ENCODE data around the gene KCNH2. TPM values are rescaled to one million over a fixed set of nuclear protein-coding genes. Genes with fewer than 3 reads are reported as not detected.
"Not testable (repeated sequence)": the region's sequence is repeated elsewhere in the genome, so short reads cannot be mapped to it uniquely, and the experiment has no call there.

Gene KCNH2
- total RNA-seq, 1 experiment from 2014 or later, result 1.5 TPM

DNA sequence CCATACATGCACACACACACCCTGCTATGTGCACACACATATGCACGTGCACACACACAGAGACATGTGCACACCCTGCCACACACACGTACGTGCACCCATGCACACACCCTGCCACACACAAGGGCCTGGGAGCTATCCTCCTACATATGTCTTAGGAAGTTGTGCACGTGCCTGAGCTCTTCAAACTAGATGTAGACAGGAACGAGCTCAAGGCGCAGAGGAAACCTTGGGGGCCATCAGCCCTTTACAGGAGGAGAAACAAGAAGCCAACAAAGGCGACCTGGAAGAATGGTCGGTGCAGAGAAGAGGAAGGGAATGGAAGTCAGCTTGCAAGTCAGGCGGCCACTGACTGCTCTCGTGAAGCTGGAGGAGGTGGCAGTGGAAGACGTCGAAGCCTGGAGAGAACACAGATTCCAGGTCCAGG is 67.1 kb downstream of the KCNH2 start:
- POLR2A ChIA-PET (ENCODE audit: low non-redundant PET), result no interaction called here
- CTCF ChIA-PET, result interaction anchor here (0.6 kb wide), 1 partner anchor 195 kb away, joined by 4 read pairs; no protein-coding TSS in a partner anchor
- peaks cover 20% of the 10 kb centered on the region for H3K27me3 ChIP-seq (replicated peaks; ENCODE audit: insufficient read depth, low read depth, low read length, poor library complexity)
- no peak overlapping the region for H3K4me3 ChIP-seq (ENCODE audit: low read depth, low read length, poor library complexity, severe bottlenecking)
- intact Hi-C loops (cut with micrococcal nuclease; ENCODE audit: unreplicated experiment), result no loop called here
- TF ChIP-seq, protein P1, sequence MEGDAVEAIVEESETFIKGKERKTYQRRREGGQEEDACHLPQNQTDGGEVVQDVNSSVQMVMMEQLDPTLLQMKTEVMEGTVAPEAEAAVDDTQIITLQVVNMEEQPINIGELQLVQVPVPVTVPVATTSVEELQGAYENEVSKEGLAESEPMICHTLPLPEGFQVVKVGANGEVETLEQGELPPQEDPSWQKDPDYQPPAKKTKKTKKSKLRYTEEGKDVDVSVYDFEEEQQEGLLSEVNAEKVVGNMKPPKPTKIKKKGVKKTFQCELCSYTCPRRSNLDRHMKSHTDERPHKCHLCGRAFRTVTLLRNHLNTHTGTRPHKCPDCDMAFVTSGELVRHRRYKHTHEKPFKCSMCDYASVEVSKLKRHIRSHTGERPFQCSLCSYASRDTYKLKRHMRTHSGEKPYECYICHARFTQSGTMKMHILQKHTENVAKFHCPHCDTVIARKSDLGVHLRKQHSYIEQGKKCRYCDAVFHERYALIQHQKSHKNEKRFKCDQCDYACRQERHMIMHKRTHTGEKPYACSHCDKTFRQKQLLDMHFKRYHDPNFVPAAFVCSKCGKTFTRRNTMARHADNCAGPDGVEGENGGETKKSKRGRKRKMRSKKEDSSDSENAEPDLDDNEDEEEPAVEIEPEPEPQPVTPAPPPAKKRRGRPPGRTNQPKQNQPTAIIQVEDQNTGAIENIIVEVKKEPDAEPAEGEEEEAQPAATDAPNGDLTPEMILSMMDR (conservative IDR thresholded peaks at IDR 0.05; ENCODE audit: low read depth, low read length), result no peak
- no peak for TF ChIP-seq EZH2 (IDR thresholded peaks at IDR 0.05; ENCODE audit: borderline replicate concordance, low read depth, low read length, poor library complexity, severe bottlenecking)
- no peak for DNase-seq (ENCODE audit: low spot score)
- no peaks in the 10 kb centered on the region for H3K9me3 ChIP-seq (ENCODE audit: low read depth, low read length, poor library complexity, severe bottlenecking)
- H3K4me1 ChIP-seq (ENCODE audit: insufficient read depth, low read length, poor library complexity, severe bottlenecking), result no peaks in the 10 kb centered on the region
- no peak overlapping the region for H3K27ac ChIP-seq (ENCODE audit: low read depth, low read length, poor library complexity, severe bottlenecking)
- H3K36me3 ChIP-seq (ENCODE audit: insufficient read depth, low read length, poor library complexity, severe bottlenecking), result no peaks in the 10 kb centered on the region
- no TSS peak for BruUV-seq (replicated peaks)

DNA sequence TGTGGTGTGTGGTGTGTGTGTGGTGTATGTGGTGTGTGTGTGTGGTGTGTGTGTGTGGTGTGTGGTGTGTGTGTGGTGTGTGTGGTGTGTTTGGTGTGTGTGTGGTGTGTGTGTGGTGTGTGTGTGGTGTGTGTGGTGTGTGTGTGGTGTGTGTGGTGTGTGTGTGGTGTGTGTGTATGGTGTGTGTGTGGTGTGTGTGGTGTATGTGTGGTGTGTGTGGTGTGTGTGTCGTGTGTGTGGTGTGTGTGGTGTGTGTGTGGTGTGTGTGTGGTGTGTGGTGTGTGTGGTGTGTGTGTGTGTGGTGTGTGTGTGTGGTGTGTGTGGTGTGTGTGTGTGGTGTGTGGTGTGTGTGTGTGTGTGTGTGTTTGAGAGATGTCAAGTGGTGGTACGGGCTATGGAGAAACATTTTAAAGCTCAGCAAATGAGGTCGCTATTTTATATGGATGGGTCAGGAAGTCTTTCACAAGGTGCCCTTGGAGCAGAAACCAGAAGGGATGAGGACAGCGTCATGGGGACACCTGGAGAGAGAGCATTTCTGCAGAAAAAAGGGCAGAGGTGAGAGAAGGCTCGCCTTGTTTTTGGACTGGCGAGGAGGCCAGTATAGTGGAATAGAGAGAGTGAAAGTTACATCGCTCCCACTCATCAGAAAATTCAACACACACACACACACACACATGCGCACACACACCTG is 67.7 kb downstream of the KCNH2 start:
- H3K4me3 ChIP-seq (ENCODE audit: low read depth, low read length, poor library complexity, severe bottlenecking); DNase-seq (ENCODE audit: low spot score); intact Hi-C loops (cut with micrococcal nuclease; ENCODE audit: unreplicated experiment); H3K36me3 ChIP-seq (ENCODE audit: insufficient read depth, low read length, poor library complexity, severe bottlenecking); H3K9me3 ChIP-seq (ENCODE audit: low read depth, low read length, poor library complexity, severe bottlenecking); BruUV-seq (replicated peaks); POLR2A ChIA-PET (ENCODE audit: low non-redundant PET); H3K27ac ChIP-seq (ENCODE audit: low read depth, low read length, poor library complexity, severe bottlenecking); H3K4me1 ChIP-seq (ENCODE audit: insufficient read depth, low read length, poor library complexity, severe bottlenecking); CTCF ChIA-PET: not testable (repeated sequence)
- H3K27me3 ChIP-seq (replicated peaks; ENCODE audit: insufficient read depth, low read depth, low read length, poor library complexity), result peaks cover 20% of the 10 kb centered on the region

DNA sequence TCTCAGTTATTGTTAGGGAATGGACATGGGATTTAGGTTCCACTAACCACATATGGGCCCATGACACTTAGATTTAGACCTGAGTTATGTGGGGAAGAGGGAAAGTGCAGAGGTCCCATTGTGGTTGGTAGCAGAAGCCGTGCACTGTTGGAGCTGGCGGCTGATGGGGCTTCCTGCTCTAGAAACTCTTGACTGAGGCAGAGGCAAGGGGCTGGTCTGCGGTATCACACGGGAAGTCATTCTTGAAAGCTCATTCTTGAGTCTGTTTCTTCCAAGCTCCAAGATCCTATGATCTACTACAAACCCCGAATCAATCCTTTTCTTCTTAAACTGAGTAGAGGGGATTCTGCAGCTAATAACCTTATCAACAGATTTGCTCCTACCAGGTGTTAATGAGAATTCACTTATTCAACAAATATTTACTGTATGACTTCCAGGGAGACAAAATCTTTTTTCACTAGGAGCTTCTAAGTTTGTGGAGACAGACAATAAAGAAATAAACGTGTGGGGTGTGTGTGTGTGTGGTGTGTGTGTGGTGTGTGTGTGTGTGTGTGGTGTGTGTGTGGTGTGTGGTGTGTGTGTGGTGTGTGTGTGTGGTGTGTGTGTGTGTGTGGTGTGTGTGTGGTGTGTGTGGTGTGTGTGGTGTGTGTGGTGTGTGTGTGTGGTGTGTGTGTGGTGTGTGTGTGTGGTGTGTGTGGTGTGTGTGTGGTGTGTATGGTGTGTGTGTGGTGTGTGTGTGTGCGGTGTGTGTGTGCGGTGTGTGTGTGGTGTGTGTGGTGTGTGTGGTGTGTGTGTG is 68.7 kb downstream of the KCNH2 start:
- Histone ChIP-seq H3K36me3 (ENCODE audit: insufficient read depth, low read length, poor library complexity, severe bottlenecking) (no peaks in the 10 kb centered on the region), H3K4me3 (ENCODE audit: low read depth, low read length, poor library complexity, severe bottlenecking) (no peak overlapping the region), H3K27ac (ENCODE audit: low read depth, low read length, poor library complexity, severe bottlenecking) (no peak overlapping the region), H3K9me3 (ENCODE audit: low read depth, low read length, poor library complexity, severe bottlenecking) (no peaks in the 10 kb centered on the region), H3K4me1 (ENCODE audit: insufficient read depth, low read length, poor library complexity, severe bottlenecking) (no peaks in the 10 kb centered on the region), H3K27me3 (replicated peaks; ENCODE audit: insufficient read depth, low read depth, low read length, poor library complexity) (peaks cover 20% of the 10 kb centered on the region)
- DNase-seq (ENCODE audit: low spot score), result no peak
- BruUV-seq (replicated peaks), result no TSS peak
- intact Hi-C loops (cut with micrococcal nuclease; ENCODE audit: unreplicated experiment), result no loop called here
- ChIA-PET CTCF (interaction anchor here (1.1 kb wide), 1 partner anchor 11 kb away, joined by 3 read pairs; no protein-coding TSS in a partner anchor), POLR2A (ENCODE audit: low non-redundant PET) (no interaction called here)
- TF ChIP-seq, protein P1 (conservative IDR thresholded peaks at IDR 0.05; ENCODE audit: low read depth, low read length), result no peak
- TF ChIP-seq EZH2 (IDR thresholded peaks at IDR 0.05; ENCODE audit: borderline replicate concordance, low read depth, low read length, poor library complexity, severe bottlenecking), result no peak
